Activated CD8-positive, alpha-beta memory T cell treated with anti-CD3 and anti-CD28 coated beads for 48 hours (primary cell): ENCODE data around the gene FCSK.
"Not testable (repeated sequence)": the region's sequence is repeated elsewhere in the genome, so short reads cannot be mapped to it uniquely, and the experiment has no call there.

Experiments used
- DNase-seq, 3 experiments: peaks; one replicate each; pipeline ENCODE4 v3.0.0-alpha.2; 2020; ENCODE audit warnings: low read depth in 2 of 3, low spot score in 2 of 3

Gene FCSK

DNA sequence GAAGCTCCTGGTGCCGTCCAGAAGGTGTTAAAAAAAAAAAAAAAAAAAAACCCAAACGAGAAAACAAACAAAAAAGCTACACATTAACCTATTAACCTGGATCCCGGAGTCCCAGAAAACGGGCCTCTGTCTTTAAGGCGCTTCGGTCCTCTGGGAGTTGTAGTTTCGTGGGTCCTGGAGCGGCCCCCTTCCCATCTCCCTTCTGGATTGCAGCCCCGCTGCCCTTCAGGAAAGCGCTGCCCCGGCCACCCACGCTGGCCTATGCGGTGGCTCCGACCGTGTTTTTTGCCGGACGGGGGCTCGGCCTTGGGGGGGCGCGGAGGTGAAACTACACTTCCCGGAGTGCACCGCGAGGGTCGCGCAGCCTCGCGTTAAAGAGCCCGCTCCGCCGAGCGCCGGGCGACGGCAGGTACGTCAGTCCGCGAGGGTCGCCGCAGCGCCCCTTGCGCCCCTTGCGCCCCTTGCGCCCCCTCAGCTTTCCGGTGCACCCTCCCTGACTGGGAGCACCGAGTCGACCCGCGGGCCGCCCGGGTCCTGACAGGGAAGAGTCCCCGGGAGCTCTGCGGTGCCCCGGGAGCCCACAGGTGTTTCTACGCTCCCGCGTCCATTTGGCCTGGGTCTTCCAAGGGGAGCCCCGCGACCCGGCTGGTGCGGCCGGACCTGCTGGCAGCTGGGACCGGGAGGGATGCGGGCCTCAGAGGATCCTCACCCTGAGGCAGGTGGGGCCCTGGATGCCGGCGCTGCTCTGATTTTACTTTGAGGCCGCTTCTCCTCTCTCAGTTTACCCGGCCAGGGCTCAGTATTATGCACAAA is at the start of gene FCSK:
Gene FCSK (plus strand): TSS at position 374 of the 813 bp plus-strand sequence. CDS start 8,596 bp downstream, outside the sequence.
- peak in 2 of 3 experiments; percentile 49 to 52 for DNase-seq

- not testable (repeated sequence) for DNase-seq
Observed at GRCh38 chr16:70406104-70406503, 48.3 kb upstream of the FCSK start.

- no peak for DNase-seq
Observed at GRCh38 chr16:70407811-70408274, 46.6 kb upstream of the FCSK start.

DNA sequence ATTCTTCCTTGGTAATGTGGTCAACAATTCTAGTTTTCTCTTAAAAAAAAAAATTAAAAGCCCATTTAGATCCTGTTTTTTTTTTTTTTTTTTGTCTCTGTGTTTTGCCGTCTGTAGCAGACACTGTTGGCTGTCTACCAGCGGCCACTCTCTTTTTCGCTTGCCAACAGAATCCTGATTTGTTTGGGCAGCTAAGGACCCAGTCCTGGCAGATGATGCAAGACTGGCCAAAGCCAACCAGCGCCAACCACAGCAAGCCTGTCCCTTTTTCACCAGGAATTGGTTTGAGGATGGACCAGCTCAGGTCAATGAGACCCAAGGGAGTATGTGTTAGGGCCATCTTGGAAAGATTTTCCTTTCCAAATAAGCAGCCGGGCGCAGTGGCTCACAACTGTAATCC is 43.7 kb upstream of the FCSK start:
- no peak for DNase-seq

DNA sequence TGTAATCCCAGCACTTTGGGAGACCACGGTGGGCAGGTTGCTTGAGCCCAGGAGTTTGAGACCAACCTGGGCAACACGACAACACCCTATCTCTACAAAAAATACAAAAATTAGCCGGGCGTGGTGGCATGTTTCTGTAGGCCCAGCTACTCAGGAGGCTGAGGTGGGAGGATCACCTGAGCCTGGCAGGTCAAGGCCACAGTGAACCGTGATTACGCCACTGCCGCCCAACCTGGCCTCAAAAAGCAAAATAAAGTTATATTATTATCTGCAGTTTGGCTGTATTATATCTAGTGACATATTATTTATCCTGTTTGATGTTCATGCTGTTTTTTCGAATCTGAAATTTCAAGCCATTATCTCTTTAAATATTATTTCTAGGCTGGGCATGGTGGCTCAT is 42.0 kb upstream of the FCSK start:
- no peak for DNase-seq

DNA sequence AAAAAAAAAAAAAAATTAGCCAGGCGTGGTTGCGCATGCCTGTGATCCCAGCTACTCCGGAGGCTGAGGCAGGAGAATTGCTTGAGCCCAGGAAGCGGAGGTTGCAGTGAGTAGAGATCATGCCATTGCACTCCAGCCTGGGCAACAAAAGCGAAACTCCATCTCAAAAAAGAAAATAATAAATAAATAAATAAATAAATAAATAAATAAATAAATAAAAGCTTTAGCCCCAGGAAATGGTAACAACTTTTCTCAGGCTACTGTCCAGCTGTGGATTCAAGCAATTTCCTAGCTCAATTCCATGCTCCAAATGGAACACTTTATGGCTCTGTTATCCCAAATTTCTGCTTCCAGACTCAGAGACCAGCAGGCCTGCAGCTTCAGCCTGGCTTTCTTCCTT is 40.8 kb upstream of the FCSK start:
- not testable (repeated sequence) for DNase-seq

- no peak for DNase-seq
Observed at GRCh38 chr16:70416748-70417616, 37.4 kb upstream of the FCSK start.

DNA sequence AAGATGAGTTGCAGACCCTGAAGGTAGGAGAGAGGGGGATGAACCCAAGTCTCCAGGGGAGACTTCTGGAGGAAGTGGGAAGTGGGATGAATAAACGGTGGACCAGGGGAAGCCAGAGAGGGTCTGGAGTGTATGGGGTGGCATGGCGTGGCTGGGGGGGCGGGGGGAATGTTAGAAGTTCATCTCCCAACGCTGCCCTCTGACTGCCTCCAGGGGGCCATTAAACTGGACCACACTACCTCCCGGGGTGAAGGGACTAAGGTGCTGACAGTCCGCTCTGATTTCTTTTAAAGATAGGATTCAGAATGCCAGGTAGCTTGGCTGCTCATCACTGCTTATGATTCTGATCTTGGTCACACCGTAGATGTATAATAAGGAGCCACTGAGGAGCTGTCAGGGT is 36.7 kb upstream of the FCSK start:
- DNase-seq: no peak

- no peak for DNase-seq
Observed at GRCh38 chr16:70418274-70418992, 36.0 kb upstream of the FCSK start.

GRCh38 chr16:70418993-70419318 is 35.4 kb upstream of the FCSK start:
- DNase-seq: no peak

DNA sequence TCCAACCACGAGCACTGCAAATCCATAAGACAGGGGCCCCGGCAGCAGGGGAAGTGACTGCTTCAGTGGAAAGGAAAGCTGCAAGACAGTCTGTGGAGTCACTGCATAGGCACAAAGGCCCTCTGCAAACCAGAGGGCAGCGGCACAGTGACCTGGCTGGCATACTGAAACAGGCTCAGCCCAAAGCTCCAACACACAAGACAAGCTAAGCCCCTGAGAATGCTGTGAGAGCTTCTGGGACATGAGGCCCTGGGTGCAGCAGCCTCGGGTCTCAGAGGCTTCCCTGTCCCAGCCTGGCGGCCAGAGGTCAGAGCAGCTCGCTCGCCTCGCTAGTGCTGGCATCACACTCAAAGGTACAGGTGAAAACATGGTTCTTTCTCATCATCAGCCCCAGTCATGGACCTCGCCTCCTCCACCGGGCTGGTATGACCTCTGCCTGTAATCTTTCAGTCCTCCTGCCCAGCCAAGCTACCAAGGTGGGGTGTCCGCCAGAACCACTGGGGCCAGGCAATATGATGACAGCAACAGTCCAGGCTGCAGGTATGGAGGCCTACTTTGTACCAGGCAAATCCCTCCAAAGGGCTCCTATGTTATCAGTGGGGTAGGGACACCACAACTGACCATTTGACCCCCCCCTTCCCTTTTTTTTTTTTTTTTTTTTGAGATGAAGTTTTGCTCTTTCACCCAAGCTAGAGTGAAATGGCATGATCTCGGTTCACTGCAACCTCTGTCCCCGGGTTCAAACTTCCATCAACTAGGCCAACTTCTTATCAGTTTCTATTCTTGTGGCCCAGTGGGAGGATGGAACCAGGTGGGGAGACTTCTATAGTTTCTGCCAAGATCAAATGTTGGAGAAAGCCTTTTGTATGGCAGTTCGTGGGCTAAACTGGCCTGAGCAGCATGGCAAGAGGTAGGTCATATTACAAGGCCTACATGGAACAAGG is 34.7 kb upstream of the FCSK start:
- no peak for DNase-seq

GRCh38 chr16:70421014-70421413 is 33.4 kb upstream of the FCSK start:
- no peak for DNase-seq

DNA sequence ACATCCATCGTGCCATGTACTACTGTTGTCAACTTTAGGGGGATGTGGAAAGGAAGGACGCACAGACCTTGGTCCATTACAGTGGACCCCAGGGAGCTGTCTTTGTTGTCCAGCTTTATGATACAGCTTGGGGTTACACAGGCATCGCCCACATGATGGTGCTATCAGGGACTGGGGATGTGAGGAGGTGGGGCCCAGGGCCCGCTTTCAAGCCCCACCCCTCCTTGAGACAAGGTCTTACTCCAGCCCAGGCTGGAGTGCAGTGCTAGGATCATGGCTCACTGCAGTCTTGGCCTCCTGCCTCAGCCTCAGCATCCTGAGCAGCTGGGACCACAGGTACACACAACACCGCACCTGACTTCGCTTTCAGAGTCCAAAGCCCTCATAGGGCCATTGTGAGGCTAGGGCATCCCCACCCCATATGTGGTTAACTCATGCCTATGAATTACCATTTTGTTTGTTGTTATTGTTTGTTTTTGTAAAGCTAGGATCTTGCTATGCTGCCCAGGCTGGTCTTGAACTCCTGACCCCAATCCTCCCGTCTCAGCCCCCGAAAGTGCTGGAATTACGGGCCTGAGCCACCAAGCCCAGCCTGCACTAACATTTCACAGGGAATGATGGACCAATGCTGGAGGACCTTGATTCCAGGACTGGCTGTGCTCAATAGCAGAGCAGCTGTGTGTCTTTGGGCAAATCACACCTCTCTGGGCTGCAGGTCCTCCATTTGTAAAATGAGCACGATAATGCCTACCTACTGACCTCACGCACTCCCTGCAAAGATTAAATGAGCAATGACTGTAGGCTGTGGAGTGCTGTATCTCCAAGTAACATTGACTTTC is 32.7 kb upstream of the FCSK start:
- DNase-seq: no peak

DNA sequence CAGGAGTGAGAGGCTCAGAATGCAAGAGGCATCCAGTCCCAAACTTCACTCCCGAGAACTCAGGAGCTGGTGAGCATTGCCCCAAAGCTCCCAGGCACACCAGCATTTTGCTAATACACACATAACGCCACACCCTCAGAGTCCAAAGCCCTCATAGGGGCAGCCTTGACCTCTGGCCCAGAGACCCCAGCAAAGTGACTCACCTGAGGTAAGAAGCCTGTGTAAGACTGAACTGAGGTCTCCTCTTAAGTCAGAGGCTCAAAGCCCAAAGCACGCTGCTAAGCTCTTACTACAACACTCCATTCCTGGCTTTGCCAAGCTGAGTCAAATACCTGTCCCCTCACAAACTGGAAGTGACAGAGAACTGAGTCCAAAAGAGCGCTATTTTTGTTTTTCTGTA is 31.9 kb upstream of the FCSK start:
- DNase-seq: no peak

DNA sequence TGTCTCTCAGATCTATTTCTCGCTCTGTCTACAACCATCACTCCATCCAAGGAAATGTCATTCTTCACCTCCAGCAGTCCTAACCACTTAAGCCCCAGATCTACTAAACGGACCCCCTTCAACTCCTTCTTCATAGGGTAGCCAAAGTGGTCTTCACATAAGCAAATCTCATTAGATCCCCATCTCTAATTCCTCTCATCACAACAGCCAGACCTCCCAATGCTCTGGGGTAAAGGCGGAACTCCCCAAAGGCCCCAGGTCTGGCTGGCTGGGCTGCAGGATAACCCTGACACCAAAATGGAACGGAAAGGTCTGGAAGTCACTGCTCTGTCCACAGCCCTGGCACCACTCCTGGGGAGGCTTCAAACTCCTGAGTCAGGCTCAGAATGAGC is 26.6 kb upstream of the FCSK start:
- DNase-seq: no peak

DNA sequence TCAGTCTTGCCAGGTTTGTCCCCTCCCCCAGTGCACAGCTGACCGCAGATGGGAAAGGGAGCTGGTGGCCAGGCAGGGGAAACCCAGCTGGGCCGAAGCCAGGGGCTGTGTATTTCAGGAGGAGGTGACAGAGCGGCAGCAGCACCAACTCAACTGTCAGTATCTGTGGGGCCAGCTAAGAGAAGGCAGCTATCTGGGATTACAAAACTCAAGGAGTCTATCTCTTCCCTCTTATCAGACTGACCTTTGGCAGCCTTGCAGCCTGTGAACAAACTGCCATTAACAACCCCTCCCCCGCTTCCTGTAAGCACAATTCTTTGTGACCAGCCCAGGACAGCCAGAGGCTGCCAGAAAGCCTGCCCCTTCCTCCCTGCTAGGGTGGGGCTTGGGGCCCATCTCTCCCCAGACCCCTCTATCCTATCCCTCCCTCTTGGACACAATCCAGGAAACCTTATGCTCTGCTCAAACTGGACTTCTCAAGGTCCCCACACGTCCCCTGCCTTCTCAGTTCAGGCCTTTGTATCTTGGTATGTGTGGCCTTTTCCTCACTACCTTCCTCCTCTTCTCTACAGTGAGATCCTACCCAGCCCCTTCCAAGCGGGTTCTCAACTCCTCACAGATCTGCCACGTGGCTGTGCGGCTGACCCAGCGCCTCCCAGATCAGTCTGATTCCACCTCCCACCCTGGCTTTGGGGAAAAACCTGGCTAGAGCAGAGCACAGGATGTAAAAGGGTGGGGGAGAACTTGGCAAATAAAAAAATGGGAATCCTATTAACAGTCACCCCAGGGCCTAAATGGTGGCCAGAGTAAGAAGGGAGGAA is 26.0 kb upstream of the FCSK start:
- DNase-seq: peak in 2 of 3 experiments; percentile 48 to 57

DNA sequence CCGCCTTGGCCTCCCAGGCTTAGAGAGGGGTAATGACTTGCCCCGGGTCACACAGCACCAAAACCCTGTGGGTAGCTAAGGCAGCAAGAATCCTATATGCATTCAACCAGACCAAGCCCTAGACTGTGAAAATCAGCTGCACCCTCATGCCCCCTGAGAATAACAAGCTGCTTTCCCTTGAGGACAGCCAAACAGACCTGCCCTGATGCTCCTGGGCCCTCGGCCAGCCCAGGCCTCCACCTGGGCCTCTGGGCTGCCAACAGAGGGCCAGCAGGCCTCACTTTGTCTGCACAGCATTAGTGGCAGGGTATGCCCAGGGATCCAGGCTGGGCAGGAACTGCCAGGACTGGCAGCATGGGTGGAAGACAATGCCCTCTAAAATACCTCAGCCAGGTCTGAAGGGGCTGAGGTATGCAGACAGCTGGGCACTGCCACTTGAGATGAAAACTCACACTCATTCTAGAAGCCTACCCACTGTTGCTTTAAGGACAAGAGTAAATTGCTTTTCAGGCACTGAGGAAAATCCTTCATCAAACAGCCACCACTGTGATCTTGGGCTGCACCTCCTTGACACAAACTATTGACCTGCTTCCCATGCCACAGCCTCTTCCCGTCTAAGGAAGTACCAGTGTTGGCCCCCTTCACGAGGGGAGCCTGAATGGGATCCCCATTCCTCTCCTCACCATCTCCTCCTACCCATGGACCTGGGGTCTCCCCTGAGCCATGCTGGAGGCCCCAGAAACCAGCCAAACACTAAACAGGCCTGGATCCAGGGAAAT is 24.3 kb upstream of the FCSK start:
- DNase-seq: no peak
